GOT3 (cell line): ENCODE measurements around the gene MRPL40.

Experiments used
- DNase-seq: peaks from one replicate; lab custom pipeline; 2025; ENCODE audit warnings: mixed read lengths; lab: John Stamatoyannopoulos, UW

MRPL40 gene

GRCh38 chr22:19483481-19484244 lies 51.3 kb downstream of the MRPL40 start:
- DNase-seq, result no peak
